HG03095 (cell line): ENCODE results near the gene REL.

Source experiments
- ATAC-seq: cut with Tn5 transposase; IDR thresholded peaks from one replicate; pipeline ENCODE4 v1.9.1; 2021; ENCODE audit warnings: moderate library complexity; ENCODE audit not compliant: unreplicated experiment

Gene REL

DNA sequence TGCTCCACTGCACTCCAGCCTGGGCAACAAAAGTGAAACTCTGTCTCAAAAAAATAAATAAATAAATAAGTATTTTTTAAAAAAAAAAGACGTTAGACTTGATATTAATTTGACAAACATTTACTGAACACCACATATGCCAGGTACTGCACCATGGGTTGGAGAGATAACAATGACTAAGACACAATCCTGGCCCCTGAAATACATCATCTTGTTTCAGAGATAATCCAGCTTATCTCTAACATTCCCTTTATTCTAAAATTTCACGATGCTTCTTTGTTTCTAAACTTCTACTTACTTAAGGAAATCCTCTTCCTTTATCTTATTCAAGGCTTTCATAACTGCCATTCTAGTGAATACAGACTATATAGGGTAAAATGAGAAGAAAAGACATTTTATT lies 81.2 kb downstream of the REL start:
- no peak for ATAC-seq

DNA sequence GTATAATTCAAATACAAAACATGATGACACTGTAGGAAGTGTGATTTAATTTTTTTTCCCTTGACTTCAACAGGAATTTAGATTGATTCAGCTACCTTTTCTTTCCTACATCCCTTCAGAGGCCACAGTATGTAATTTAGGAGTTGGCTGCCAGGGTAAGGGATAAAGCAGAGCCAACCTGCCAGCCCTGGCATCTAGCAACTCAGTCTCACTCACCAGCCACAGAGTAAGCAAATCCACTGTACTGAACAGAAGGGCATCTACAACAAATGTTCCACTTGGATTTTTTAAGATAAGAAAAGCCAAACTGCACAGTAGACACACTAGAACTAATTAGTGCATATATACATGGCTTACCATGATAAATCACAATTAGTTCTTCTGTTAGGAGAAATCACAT lies 81.8 kb downstream of the REL start:
- ATAC-seq = no peak

DNA sequence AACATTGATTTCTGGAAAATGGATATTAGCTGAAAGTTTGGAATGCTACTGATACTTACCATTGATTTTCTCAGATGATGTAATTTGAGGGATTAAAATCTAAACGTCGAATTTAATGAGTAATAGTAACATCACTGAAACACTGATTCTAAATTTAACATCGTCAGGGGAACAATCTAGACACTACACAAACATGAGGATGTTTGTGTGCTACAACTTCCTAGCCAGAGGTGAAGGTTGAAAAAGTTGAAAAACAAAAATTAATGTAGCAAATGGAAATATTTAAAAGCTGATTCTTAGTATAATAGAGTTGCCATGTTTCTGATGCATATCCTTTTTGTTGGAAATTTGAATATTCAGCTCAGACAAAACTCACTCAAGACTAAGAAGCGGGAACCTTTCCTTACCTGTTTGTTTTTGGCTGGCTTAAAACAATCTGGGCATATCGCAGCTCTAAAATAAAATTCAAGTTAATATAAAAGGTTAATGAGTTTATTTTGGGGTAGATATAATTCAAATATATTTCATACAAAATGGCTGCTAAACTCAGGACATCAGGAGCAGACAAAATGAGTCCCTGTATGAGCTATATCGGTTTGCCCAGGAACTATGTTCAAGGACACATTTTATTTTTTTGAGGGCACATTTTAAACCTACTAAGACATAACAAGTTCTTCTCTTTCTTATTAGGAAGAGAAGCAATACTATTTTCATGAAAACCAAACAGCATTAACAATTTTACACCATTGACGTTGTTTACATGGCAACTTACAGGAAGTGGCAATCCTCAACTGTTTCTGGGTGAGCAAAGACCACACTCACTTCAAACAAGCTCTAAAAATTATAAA lies 83.5 kb downstream of the REL start:
- no peak for ATAC-seq

DNA sequence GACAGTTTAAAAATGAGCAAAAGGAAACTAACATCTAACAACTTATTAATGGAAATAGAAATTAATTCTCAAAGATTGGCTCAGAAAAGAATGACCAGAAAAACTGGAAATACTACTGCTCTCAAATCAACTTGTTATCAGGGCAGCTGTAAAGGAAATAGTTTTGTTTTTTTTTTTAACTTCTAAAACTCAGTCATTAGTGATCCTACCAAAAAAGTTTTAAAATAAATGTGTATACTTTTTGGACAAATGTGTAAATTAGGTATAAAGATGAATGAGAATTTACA lies 84.1 kb downstream of the REL start:
- ATAC-seq = no peak

DNA sequence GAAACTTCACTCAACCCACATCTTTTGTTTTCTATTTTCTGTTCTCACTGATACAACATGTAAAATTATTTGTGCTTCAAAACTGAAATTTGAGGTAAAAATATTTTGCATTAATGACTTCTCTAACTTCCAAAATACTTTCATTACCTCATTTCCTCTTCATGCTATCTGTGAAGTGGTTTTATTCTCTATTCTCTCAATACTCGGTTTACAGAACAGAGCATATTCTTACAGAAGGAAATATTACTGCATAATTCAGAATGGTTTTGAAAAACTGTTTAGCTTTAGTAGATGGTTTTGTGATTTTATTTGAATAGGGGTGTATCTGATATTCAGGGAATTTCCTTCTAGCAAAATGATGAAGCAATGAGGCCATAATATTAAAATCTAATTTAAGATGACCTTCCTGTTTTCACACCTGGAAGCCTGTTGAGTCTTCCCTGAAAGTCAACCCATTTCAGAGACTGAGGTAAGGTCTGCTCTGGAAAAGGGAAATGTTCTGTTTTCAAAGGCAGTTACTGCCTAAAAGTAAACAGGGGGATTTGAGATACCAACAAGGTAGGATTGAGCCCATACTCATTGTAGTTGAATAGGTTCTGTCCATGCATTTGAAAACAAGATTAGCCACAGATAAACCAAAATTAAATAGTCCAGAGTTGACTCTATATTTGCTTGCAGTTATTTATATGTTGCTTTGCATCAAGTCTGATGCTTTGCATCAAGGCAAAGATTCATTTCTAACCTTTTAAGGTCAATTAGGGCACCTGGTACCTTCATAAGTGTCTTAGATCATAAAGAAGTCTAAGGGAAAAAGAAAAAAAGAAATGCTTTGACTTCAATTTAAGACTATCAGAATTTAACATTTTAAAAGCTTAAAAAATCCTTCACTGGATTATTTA lies 85.4 kb downstream of the REL start:
- peak; percentile 71 for ATAC-seq

DNA sequence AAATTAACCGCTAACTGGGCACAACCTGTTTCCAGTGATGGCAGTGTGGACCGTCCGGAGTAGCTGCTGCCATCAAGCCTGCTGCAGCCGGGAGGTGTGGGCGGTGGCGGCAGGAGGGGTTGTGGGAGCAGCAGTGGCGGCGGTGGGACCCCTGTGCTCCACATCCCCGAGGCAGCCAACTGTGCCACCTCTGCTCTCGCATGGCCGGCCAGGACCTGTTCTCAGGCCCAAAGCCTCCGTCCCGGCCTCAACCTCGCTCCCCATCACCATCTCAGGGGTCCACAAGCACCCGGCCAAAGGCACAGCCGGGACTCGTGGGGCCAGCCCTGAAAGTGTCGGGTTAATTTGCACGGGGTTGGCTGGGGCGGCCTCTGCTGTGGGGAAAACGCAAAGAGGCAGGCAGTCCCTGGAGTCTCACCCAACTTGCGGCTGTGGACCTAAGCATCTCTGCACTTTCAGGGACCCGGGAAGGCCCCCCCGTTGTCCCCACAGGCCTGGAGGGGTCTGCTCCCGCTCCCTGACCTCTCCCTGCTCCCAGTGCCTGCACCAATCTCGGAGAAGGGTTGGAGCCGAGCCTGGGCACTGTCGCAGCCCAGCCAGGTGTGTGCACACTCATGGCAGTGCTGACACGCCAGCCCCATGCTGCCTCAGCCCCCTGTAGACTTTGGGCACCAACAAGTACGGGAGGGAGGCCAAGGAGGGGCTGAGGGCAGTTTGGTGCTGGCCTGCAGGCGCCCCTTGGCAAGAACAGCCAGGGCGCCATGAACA lies 91.7 kb downstream of the REL start:
- no peak for ATAC-seq

DNA sequence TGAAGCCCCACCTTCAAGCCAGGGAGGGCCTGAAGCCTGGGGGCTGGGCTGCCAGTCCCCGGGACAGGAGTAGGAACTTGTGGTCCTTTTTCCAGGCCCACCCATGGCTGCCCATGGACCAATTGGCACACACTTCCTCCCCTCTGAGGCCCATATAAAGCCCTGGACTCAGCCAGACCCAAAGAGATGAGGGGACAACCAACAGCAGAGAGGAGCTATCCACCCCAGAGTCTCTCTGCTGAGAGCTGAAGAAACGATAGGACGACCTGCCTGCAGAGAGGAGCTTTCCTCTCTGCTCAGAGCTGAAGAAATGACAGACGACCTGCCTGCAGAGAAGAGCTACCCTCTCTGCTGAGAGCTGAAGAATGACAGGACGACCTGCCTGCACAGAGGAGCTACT lies 92.3 kb downstream of the REL start:
- ATAC-seq = no peak

DNA sequence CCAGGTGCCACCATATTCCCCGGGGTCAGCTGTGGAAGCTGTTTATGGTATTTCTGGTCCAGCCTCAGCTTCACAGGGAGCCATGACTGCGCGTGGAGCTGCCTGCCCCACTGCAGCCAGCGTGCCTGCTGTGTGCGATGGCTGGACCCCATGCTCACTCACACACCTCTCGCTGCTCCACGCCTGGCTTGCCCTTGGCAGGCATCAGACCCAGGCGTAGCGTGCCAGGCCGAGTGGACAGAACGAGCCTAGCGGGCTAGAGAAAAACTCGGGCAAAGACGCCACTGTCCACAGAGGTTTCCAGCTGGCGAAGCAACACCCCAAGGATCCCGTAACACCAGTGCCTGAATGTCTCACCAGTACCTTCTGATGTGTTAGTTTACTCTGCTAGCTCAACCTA lies 93.3 kb downstream of the REL start:
- ATAC-seq = no peak
